GM12878 (cell line): ENCODE data around the gene CEBPG. TPM values are rescaled to one million over a fixed set of nuclear protein-coding genes. Genes with fewer than 3 reads are reported as not detected.

ENCODE experiments used
- ATAC-seq: fragments of 200-7000 bp; cut with Tn5 transposase; 3 replicates; pipeline ENCODE4 v1.9.1; 2020; ENCODE audit warnings: mild to moderate bottlenecking, moderate library complexity
- BruUV-seq: library from RNA; stranded (reverse); fragments of 400-500 nt; replicated peaks from 2 replicates; lab custom pipeline; 2021; lab: Mats Ljungman, UMichigan
- CTCF ChIA-PET: fragments of 300-600 bp; sonication (Branson Sonifier 250); formaldehyde crosslinking; extraction: SDS; loops from one replicate; lab custom pipeline; 2021; ENCODE audit warnings: inconsistent platforms; lab: Yijun Ruan, JAX
- POLR2A ChIA-PET: fragments of 350-600 bp; formaldehyde crosslinking; extraction: SDS; loops from one replicate; lab custom pipeline; 2021; ENCODE audit warnings: inconsistent platforms; lab: Charles Lee
- RAD21 ChIA-PET: fragments of 300-600 bp; sonication (Branson Sonifier 250); formaldehyde crosslinking; loops from one replicate; lab custom pipeline; 2023; ENCODE audit warnings: antibody characterized with exemption; ENCODE audit not compliant: unreplicated experiment; lab: Charles Lee
- SMC1A ChIA-PET: fragments of 300-600 bp; sonication (Branson Sonifier 250); formaldehyde crosslinking; loops from one replicate; lab custom pipeline; 2023; ENCODE audit not compliant: unreplicated experiment, uncharacterized antibody; lab: Charles Lee
- DNase-seq: peaks from one replicate; pipeline ENCODE4 v3.0.0-alpha.2; 2011; ENCODE audit warnings: low read depth, low spot score
- FAIRE-seq: peaks from 3 replicates; lab custom pipeline; 2011; peaks lifted over from hg19 to GRCh38; lab: Jason Lieb, UNC
- H2AFZ ChIP-seq: 2 replicates; pipeline ENCODE4 v1.6.0; 2011; ENCODE audit warnings: low read depth, low read length, control low read depth; ENCODE audit not compliant: control insufficient read depth
- H3K27ac ChIP-seq: 2 replicates; pipeline ENCODE4 v1.5.1; 2011; ENCODE audit warnings: control low read depth; ENCODE audit not compliant: control insufficient read depth, insufficient read depth
- H3K27me3 ChIP-seq, 2 experiments: replicated peaks in 1 of 2; 2 replicates each; pipeline versions ENCODE4 v1.6.0 to v1.6.1; 2011; ENCODE audit warnings: low read length in 1 of 2; ENCODE audit not compliant: control insufficient read depth in 2 of 2, insufficient read depth in 2 of 2
- H3K36me3 ChIP-seq, 2 experiments: 2 replicates each; pipeline ENCODE4 v1.5.1; 2011; ENCODE audit warnings: low read length in 1 of 2; ENCODE audit not compliant: control insufficient read depth in 2 of 2, insufficient read depth in 2 of 2
- H3K4me1 ChIP-seq: 2 replicates; pipeline ENCODE4 v1.6.1; 2011; ENCODE audit warnings: mild to moderate bottlenecking, low read length, moderate library complexity, mixed read lengths; ENCODE audit not compliant: control insufficient read depth, insufficient read depth
- H3K4me2 ChIP-seq: 2 replicates; pipeline ENCODE4 v1.6.0; 2011; ENCODE audit warnings: control low read depth; ENCODE audit not compliant: control insufficient read depth, insufficient read depth
- H3K4me3 ChIP-seq: fragments of 200-600 bp; sonication (generic); 2 replicates; pipeline ENCODE4 v1.5.1; 2016
- H3K79me2 ChIP-seq: 2 replicates; pipeline ENCODE4 v1.6.0; 2011; ENCODE audit warnings: low read length; ENCODE audit not compliant: control insufficient read depth, insufficient read depth
- H3K9ac ChIP-seq: 2 replicates; pipeline ENCODE4 v1.8.0; 2011; ENCODE audit warnings: low read length, control low read depth, mixed read lengths; ENCODE audit not compliant: control insufficient read depth, insufficient read depth
- H3K9me3 ChIP-seq: replicated peaks from 3 replicates; pipeline ENCODE4 v1.5.1; 2011; ENCODE audit warnings: mild to moderate bottlenecking, low read length; ENCODE audit not compliant: control insufficient read depth, insufficient read depth
- H4K20me1 ChIP-seq: 2 replicates; pipeline ENCODE4 v1.6.0; 2011; ENCODE audit not compliant: control insufficient read depth, insufficient read depth
- DPF2 ChIP-seq: fragments of 450-650 bp; IDR thresholded peaks from 2 replicates; pipeline ENCODE4 v1.6.1; 2017; ENCODE audit warnings: mild to moderate bottlenecking
- GATAD2B ChIP-seq: fragments of 450-650 bp; conservative IDR thresholded peaks from 2 replicates; pipeline ENCODE4 v1.6.1; 2017; ENCODE audit warnings: low read depth, mild to moderate bottlenecking, moderate library complexity
- HDAC2 ChIP-seq: fragments of 200-600 bp; sonication (generic); IDR thresholded peaks from 2 replicates; pipeline ENCODE4 v1.6.1; 2017
- KDM1A ChIP-seq: fragments of 200-600 bp; sonication (generic); IDR thresholded peaks from 2 replicates; pipeline ENCODE4 v1.6.1; 2016; ENCODE audit warnings: borderline replicate concordance
- MYB ChIP-seq: fragments of 150-350 bp; IDR thresholded peaks from 2 replicates; pipeline ENCODE4 v1.6.1; 2014; ENCODE audit warnings: mild to moderate bottlenecking, low read depth, low read length, borderline replicate concordance
- RBBP5 ChIP-seq: fragments of 200-600 bp; sonication (generic); conservative IDR thresholded peaks from 2 replicates; pipeline ENCODE4 v1.6.1; 2016
- SMAD5 ChIP-seq: IDR thresholded peaks from 2 replicates; pipeline ENCODE4 v1.6.1; 2016; ENCODE audit warnings: antibody characterized with exemption, low read depth
- TCF3 ChIP-seq: IDR thresholded peaks from 2 replicates; pipeline ENCODE4 v1.6.1; 2012; ENCODE audit warnings: low read depth, mild to moderate bottlenecking, low read length, borderline replicate concordance; ENCODE audit not compliant: insufficient read depth
- YBX1 ChIP-seq: fragments of 450-650 bp; IDR thresholded peaks from 2 replicates; pipeline ENCODE4 v1.6.1; 2016; ENCODE audit warnings: antibody characterized with exemption
- YY1 ChIP-seq: IDR thresholded peaks from 2 replicates; pipeline ENCODE4 v1.6.1; 2011; ENCODE audit warnings: low read depth, mild to moderate bottlenecking, low read length
- WGBS: methylation state at CpG from one replicate; pipeline ENCODE4 v1.1.6; 2016; ENCODE audit warnings: low lambda C conversion rate; ENCODE audit not compliant: insufficient replicate concordance, insufficient coverage; ENCODE audit errors: missing lambda C conversion rate; 5-methylcytosine and 5-hydroxymethylcytosine counted together
- in situ Hi-C: fragments of 300-500 bp; cut with MboI; formaldehyde crosslinking; loops from 9 replicates; pipeline ENCODE4 v1.14.3; 2018; ENCODE audit warnings: mixed read lengths
- intact Hi-C: fragments of 100-400 bp; cut with micrococcal nuclease; formaldehyde crosslinking; loops from one replicate; pipeline ENCODE4 v1.14.2; 2022; ENCODE audit not compliant: unreplicated experiment
- polyA plus RNA-seq, 11 experiments: library from polyadenylated mRNA; depleted of rRNA in 4 of 11; unstranded in 6 of 11; stranded (reverse) in 5 of 11; fragments of >200 nt; fragmentation: Nextera tagmentation in 4 of 11; fragmentation: Illumina TruSeq in 1 of 11; extraction: Ambion mirVana in 4 of 11; extraction: Trizol in 1 of 11; gene quantifications; 1 replicate in 1 of 11; 2 replicates in 10 of 11; pipeline versions ENCODE4 v1.2.1 to v1.2.3, GENCODE V29; 2011 to 2016; ENCODE audit warnings: inconsistent platforms in 2 of 11, missing spikeins in 2 of 11, low read depth in 1 of 11
- total RNA-seq, 4 experiments: library from RNA; depleted of rRNA in 3 of 4; stranded (reverse); fragments of >200 nt in 3 of 4; fragmentation: Illumina TruSeq in 1 of 4; extraction: Trizol in 1 of 4; gene quantifications; 2 replicates each; pipeline versions ENCODE4 v1.2.1 to v1.2.3, GENCODE V29; 2013 to 2021
- TF ChIP-seq, protein P1 (sequence below): IDR thresholded peaks from 2 replicates; pipeline ENCODE4 v1.6.1; 2011; ENCODE audit warnings: borderline replicate concordance, low read depth, mild to moderate bottlenecking, moderate library complexity, low read length; ENCODE audit not compliant: insufficient read depth, poor library complexity, severe bottlenecking

Gene CEBPG
- total and polyA plus RNA-seq, 10 of the 15 experiments (the other 5 are each of a cell fraction or from before 2014, with no cell fraction given), result 5.2 to 22.4 (median 20.0) TPM

DNA sequence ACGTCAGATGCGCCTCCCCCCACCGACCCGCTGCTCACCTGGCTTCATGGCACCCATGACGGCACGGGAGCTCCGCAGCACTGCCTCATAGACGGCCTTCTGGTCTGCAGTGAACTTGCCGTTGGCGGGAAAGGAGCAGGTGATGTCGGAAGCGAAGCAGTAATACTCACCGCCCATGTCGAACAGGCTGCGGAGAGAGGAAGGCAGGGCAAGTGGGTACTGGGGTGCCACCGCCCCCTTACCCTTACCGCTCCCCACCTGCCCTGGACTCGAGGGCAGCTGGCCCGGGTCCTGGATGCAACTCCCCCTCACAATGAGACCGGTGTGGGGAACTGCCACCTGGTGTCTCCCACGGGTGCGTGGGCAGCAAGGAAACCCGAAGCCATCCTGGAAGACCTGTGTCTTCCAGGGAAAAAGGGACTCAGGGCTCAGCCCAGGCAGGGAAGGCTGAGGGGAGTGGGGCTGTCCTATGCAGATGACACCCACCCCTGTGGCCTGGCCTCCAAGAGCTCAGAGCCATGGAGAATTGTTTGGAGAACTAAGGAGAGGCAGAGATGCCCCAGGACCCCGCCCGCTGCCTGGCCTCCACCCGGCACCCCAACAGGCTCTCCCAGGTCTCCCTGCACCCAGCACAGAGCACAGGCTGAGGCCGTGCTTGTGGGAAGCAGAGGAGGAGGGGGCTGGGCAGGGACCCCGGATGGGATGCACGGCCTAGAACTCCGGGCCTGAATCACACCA lies 28.3 kb downstream of the CEBPG start:
- no peak overlapping the region for H3K4me2 ChIP-seq
- no TSS peak for BruUV-seq
- in situ Hi-C loops (no loop called here), intact Hi-C loops (no loop called here)
- H4K20me1 ChIP-seq, result no peaks in the 10 kb centered on the region
- H3K4me1 ChIP-seq, result 0 out of 2 replicates have a peak, but pooled peaks cover 4% of the 10 kb centered on the region
- ChIA-PET CTCF (no interaction called here), RAD21 (no interaction called here), SMC1A (interaction anchor here (0.7 kb wide), 1 partner anchor 148 kb away, joined by 3 read pairs; no protein-coding TSS in a partner anchor), POLR2A (no interaction called here)
- no peaks in the 10 kb centered on the region for H3K9me3 ChIP-seq
- H3K79me2 ChIP-seq, result no peaks in the 10 kb centered on the region
- DNase-seq, result no peak
- 70% methylated on average over 30 of the region's 30 CpGs for WGBS
- H3K9ac ChIP-seq, result no peak overlapping the region
- no peaks in the 10 kb centered on the region for H3K27me3 ChIP-seq
- no peaks in the 10 kb centered on the region for H3K36me3 ChIP-seq
- no peak overlapping the region for H3K4me3 ChIP-seq
- ATAC-seq, result no peak
- TF ChIP-seq, protein P1, sequence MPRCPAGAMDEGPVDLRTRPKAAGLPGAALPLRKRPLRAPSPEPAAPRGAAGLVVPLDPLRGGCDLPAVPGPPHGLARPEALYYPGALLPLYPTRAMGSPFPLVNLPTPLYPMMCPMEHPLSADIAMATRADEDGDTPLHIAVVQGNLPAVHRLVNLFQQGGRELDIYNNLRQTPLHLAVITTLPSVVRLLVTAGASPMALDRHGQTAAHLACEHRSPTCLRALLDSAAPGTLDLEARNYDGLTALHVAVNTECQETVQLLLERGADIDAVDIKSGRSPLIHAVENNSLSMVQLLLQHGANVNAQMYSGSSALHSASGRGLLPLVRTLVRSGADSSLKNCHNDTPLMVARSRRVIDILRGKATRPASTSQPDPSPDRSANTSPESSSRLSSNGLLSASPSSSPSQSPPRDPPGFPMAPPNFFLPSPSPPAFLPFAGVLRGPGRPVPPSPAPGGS, result no peak
- TF ChIP-seq YBX1 (no peak), HDAC2 (no peak), GATAD2B (no peak), TCF3 (no peak), YY1 (no peak), SMAD5 (no peak), MYB (no peak), RBBP5 (no peak), KDM1A (no peak), DPF2 (no peak)
- H2AFZ ChIP-seq, result no peak overlapping the region
- no peak for FAIRE-seq
- no peak overlapping the region for H3K27ac ChIP-seq
